HL-60 (cell line): Measurements from ENCODE around the gene AFM.

ENCODE experiments used
- DNase-seq, 2 experiments: peaks; one replicate each; pipeline ENCODE4 v3.0.0-alpha.2; 2010 to 2020; ENCODE audit warnings: low read depth in 1 of 2, low spot score in 1 of 2
- H3K27ac ChIP-seq: fragments of 250-450 bp; sonication (Bioruptor Pico); replicated peaks from 2 replicates; pipeline ENCODE4 v1.5.1; 2020; ENCODE audit warnings: mild to moderate bottlenecking, moderate library complexity
- H3K27me3 ChIP-seq: fragments of 250-450 bp; sonication (Bioruptor Pico); 2 replicates; pipeline ENCODE4 v1.5.1; 2021; ENCODE audit warnings: mild to moderate bottlenecking, moderate library complexity; ENCODE audit not compliant: insufficient read depth, poor library complexity, severe bottlenecking
- H3K4me3 ChIP-seq: replicated peaks from 2 replicates; pipeline ENCODE4 v1.5.1; 2011; ENCODE audit warnings: mild to moderate bottlenecking, control low read depth, low read length; ENCODE audit not compliant: insufficient read depth
- GABPA ChIP-seq: IDR thresholded peaks from 2 replicates; pipeline ENCODE4 v1.6.1; 2012; ENCODE audit warnings: low read depth
- POLR2AphosphoS5 ChIP-seq: IDR thresholded peaks from 2 replicates; pipeline ENCODE4 v1.6.1; 2012; ENCODE audit warnings: low read depth
- SPI1 ChIP-seq: IDR thresholded peaks from 2 replicates; pipeline ENCODE4 v1.6.1; 2012; ENCODE audit warnings: low read depth, mild to moderate bottlenecking, borderline replicate concordance
- TF ChIP-seq, protein P1 (sequence below): IDR thresholded peaks from one replicate; pipeline ENCODE4 v1.5.1; 2011; ENCODE audit warnings: low read length, control low read depth, inconsistent platforms; ENCODE audit not compliant: insufficient read depth
- TF ChIP-seq, protein P2 (sequence below): IDR thresholded peaks from 2 replicates; pipeline ENCODE4 v1.6.1; 2012; ENCODE audit warnings: low read depth; ENCODE audit not compliant: insufficient replicate concordance

AFM gene

DNA sequence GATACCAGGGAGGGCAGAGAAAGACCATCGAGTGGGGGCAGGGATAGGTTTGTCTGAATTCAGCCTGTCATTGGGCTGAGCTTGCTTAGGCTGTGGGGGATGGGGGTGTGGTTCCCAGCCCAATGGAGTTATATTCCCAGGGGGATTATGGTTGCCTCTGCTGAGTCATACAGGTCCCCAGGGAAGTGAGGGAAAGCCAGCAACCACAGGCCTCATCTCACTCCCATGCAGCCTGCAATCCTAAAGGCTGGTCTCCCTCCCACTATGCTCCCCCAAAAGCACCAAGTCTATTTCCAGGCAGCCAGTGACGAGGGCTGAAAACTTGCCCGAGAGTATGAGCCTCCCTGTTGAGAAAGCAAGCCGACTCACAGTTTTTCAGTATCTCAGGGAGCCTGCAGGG is 39.3 kb downstream of the AFM start:
- Histone ChIP-seq H3K27me3 (no peaks in the 10 kb centered on the region), H3K27ac (no peak overlapping the region), H3K4me3 (no peak overlapping the region)
- DNase-seq = no peak
- TF ChIP-seq, protein P1, sequence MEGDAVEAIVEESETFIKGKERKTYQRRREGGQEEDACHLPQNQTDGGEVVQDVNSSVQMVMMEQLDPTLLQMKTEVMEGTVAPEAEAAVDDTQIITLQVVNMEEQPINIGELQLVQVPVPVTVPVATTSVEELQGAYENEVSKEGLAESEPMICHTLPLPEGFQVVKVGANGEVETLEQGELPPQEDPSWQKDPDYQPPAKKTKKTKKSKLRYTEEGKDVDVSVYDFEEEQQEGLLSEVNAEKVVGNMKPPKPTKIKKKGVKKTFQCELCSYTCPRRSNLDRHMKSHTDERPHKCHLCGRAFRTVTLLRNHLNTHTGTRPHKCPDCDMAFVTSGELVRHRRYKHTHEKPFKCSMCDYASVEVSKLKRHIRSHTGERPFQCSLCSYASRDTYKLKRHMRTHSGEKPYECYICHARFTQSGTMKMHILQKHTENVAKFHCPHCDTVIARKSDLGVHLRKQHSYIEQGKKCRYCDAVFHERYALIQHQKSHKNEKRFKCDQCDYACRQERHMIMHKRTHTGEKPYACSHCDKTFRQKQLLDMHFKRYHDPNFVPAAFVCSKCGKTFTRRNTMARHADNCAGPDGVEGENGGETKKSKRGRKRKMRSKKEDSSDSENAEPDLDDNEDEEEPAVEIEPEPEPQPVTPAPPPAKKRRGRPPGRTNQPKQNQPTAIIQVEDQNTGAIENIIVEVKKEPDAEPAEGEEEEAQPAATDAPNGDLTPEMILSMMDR = no peak
- TF ChIP-seq POLR2AphosphoS5 = no peak
- TF ChIP-seq, protein P2, sequence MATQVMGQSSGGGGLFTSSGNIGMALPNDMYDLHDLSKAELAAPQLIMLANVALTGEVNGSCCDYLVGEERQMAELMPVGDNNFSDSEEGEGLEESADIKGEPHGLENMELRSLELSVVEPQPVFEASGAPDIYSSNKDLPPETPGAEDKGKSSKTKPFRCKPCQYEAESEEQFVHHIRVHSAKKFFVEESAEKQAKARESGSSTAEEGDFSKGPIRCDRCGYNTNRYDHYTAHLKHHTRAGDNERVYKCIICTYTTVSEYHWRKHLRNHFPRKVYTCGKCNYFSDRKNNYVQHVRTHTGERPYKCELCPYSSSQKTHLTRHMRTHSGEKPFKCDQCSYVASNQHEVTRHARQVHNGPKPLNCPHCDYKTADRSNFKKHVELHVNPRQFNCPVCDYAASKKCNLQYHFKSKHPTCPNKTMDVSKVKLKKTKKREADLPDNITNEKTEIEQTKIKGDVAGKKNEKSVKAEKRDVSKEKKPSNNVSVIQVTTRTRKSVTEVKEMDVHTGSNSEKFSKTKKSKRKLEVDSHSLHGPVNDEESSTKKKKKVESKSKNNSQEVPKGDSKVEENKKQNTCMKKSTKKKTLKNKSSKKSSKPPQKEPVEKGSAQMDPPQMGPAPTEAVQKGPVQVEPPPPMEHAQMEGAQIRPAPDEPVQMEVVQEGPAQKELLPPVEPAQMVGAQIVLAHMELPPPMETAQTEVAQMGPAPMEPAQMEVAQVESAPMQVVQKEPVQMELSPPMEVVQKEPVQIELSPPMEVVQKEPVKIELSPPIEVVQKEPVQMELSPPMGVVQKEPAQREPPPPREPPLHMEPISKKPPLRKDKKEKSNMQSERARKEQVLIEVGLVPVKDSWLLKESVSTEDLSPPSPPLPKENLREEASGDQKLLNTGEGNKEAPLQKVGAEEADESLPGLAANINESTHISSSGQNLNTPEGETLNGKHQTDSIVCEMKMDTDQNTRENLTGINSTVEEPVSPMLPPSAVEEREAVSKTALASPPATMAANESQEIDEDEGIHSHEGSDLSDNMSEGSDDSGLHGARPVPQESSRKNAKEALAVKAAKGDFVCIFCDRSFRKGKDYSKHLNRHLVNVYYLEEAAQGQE = no peak
- TF ChIP-seq GABPA = no peak
- no peak for TF ChIP-seq SPI1

DNA sequence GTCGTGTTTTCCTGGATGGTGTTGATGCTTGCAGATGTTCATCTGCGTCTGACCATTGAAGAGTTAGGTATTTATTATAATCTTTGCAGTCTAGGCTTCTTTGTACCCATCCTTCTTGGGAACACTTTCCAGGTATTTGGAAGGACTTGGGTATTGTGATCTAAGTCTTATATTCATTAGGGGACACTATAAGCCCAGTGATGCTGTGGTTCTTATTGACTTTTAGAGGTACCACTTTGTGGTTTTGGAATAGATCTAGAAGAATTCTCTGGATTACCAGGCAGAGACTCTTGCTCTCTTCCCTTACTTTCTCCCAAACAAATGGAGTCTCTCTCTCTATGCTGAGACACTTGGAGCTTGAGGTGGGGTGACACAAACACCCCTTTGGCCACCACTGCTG is 41.6 kb downstream of the AFM start:
- no peak overlapping the region for H3K27ac ChIP-seq
- H3K27me3 ChIP-seq = peaks cover 2% of the 10 kb centered on the region
- TF ChIP-seq POLR2AphosphoS5 (no peak), SPI1 (no peak), GABPA (no peak)
- TF ChIP-seq, protein P1 = no peak
- TF ChIP-seq, protein P2 = no peak
- H3K4me3 ChIP-seq = no peak overlapping the region
- no peak for DNase-seq

- TF ChIP-seq, protein P2 = no peak
- TF ChIP-seq POLR2AphosphoS5 (no peak), GABPA (no peak), SPI1 (no peak)
- TF ChIP-seq, protein P1 = no peak
- no peak overlapping the region for H3K27ac ChIP-seq
- H3K4me3 ChIP-seq = no peak overlapping the region
- H3K27me3 ChIP-seq = peaks cover 3% of the 10 kb centered on the region
- no peak for DNase-seq
These were observed 44.1 kb downstream of the AFM start for GRCh38 chr4:73525611-73526010.
